CD4-positive, alpha-beta T cell treated with Interleukin-17A for 1 hour (primary cell): ENCODE measurements around the gene KIAA1671.
A peak's percentile ranks its signal among the peaks of the same experiment; 100 is the strongest.

Source experiments
- DNase-seq: peaks from one replicate; pipeline ENCODE4 v3.0.0-alpha.2; 2020

Gene KIAA1671

DNA sequence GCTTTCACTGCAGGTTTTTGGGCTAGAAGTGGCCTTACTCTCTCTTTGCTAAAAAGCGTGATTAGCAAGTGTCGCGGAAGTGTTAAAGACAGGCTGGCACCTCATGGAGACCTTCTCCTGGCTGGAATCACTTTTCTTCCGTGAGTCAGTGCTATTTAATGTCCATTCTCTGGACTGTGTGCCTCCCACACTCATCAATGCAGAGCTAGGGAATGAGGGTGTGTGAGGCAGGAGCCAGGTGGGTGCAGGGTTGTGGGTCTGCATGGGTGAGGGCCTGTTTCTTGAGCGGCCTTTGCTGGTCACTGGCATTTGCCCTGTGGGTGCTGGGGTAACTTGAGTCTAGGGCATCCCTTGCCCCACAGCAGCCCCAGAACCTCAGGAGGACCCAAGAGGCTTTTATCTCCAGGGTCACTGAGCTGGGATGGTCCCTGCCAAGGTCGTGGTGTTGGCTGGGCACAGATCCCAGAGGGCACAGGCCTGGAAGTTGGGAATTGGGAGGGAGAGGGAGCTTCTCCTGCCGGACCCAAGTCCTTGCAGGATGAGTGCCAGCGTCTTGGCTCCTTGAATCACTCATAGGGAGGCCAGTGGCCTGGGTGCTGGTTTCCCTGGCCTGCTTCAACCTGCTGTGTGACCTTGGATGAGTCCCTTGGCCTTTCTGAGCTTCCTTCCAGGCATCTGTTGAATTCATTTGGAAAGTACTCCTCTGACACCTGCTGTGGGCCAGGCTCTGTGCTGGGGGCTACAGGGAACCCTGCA is 30.0 kb downstream of the KIAA1671 start:
- DNase-seq = no peak

DNA sequence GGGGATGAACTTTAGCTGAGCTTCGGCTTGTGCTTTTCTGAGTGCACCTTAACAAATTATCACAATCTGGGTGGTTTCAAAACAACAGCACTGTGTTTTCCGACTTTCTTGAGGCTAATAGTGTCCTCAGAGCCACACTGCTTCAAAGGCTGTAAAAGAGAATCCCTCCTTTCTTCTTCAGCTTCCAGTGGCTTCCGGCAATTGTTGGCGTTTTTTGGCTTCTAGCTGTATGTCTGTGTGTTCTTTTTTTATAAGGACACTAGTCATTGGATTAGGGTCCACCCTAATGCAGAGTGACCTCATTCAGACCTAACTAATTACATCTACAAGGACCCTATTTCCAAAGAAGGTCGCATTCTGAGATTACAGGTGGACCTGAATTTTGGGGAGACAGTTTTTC is 30.6 kb downstream of the KIAA1671 start:
- DNase-seq = no peak

- DNase-seq = no peak
These were observed 31.6 kb downstream of the KIAA1671 start for GRCh38 chr22:24984122-24984521.

DNA sequence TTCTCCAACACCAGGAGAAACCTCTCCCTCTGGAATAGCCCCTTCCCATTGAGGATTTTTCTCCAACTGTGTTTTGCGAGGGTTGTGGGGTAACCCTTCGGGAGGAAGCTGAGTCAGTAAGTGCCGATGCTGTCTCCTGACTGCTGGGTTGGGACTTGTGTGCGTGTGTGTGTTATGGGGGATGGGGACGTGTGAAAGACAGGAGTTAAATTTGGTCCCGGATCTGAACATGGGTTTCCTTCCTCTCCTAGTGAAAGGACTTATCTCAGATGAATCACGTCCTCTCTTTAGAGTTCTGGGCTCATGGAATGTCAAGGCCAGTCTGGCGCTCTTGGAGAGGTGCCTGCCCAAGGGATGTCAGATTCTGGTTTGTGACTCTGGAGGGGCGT is 33.3 kb downstream of the KIAA1671 start:
- DNase-seq = no peak

- peak; percentile 22 for DNase-seq
These were observed 34.3 kb downstream of the KIAA1671 start for GRCh38 chr22:24986816-24987215.

GRCh38 chr22:24989135-24989534 is 36.6 kb downstream of the KIAA1671 start:
- no peak for DNase-seq

GRCh38 chr22:24989541-24989951 is 37.0 kb downstream of the KIAA1671 start:
- DNase-seq = no peak

DNA sequence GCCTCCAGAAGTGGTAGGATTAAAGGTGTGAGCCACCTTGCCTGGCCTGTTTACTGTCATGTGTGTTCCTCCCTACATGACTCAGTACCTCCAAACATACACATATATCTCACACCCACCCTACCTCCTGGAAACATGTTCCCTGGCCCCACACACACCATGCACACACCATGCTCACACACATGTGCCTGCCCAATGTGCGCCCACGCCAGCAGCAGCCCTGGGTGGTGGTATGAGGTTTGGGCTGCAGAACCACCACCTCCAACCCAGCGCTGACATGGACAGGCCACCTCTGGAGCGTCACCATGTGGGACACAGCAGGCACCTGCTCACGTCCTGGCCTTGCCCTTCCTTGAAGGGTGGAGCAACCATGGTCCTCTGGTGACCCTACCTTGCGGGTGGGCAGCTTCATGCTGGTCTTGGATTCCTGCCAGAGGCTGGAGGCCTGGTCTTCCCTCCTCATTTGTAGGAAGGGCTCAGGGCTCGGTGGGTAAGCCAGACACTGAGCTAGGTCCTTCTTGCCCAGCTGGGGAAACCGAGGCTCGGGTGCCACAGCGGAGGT is 37.9 kb downstream of the KIAA1671 start:
- DNase-seq = no peak

DNA sequence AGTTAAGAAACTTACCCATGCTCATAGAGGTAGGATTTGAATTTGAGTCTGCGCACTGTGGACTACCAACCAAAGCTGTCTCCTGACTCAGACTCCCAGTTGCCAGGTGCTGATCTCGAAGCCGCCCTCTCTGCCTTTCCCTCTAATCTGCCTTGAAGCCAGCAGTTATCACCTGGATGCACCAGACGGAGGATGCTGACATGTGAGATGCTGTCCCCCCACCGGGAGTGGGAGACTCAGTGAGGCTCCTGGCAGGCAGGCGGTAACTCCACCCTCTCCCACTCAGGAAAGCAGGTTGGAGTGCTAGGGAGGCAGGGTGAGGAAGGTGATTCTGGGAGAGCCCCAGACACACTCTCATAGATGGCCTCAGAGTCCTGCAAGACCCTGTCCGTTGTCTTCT is 40.4 kb downstream of the KIAA1671 start:
- no peak for DNase-seq

DNA sequence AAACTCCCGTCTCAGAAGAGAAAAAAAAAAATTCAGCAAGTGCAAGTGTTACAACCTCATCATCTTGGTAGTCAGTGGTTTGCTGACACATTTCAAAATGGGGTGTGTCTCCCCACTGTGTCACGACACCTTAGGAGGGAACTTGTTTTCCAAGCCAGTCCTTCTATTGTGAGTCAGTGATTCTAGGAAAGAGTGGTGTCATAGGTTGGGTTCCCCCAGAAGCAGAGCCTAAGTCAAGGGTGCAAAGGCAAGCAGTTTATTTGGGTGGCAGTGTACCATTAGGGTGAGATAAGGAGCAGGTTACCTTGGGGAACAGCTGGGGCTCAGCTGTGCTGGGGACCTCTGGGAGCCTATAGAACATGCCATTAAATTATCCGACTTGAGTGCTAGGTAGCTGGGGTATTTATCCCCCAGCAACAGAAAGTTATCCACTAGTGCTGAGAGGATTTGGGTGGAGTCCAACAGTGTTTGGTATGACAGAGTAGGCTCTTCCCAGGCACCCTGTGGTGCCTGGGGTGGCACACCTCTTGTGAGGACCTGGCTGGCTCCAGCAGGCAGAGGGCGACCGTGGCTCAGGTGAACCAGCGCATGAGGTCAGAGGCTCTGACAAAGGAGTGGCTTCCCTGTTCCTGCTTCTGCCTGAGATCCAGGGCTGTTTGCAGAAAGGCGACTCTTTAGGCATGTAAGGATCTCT is 41.7 kb downstream of the KIAA1671 start:
- DNase-seq = no peak

DNA sequence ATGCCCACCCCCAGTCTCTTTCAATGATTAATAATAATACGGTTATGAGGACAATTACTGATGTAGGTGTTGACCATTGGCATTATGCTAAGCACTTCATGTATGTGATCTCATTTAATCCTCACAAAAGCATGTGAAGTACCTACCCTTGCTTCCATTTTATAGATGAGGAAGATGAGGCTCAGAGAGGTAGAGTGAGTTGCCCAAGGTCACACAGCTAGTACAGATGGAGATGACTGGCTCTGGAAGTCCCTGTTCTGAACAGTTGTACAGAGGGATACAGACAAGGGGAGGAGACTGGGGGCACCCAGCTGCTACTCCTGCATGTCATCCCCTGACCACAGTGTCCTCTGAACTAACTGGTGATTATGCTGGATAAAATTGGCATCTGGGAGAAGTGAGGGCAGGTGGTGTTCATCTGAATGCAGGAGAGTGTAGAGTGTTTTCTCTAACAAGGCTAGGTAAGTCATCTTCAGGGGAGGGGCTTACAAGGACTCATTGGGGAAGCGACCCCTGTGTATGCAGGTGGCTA is 43.2 kb downstream of the KIAA1671 start:
- DNase-seq = no peak

DNA sequence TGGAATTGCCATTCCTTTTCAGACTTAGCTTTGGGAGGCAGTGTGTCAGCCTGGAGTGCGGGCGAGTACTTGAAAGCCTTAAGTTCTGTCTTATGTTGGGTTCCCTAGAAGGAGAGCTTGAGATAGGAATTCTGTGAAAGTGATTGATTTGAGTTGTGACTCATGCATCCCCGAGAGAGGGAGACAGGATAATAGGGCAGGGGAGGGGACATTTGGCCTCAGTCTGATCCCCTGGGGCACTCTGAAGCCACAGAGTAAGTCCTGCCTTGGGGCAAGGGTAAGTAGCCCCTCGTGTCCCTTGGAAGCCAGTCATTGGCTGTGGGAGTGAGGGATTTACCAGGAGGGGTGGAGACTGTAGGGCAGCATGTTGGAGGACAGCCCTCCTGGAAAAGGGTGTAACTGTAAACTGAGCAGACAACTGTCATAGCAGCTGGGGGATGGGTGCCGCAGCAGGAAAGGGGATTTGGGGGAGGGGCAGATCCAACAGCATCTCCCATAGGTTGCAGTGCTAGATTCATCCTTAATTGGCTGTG is 44.0 kb downstream of the KIAA1671 start:
- DNase-seq = no peak

GRCh38 chr22:24997023-24997422 is 44.5 kb downstream of the KIAA1671 start:
- no peak for DNase-seq

DNA sequence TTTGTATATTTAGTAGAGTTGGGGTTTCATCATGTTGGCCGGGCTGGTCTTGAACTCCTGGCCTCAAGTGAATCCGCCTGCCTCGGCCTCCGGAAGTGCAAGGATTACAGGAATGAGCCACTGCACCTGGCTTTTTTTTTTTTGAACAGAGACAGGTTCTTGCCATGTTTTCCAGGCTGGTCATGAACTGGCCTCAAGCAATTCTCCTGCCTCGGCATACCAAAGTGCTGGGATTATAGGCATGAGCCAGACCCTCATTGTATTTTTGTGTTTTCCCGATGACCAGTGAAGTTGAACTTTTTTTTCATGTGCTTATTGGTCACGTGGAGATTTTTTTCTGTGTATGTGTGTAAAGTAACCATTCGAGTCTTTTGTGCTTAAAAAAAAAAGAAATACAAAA is 48.2 kb downstream of the KIAA1671 start:
- DNase-seq = no peak

DNA sequence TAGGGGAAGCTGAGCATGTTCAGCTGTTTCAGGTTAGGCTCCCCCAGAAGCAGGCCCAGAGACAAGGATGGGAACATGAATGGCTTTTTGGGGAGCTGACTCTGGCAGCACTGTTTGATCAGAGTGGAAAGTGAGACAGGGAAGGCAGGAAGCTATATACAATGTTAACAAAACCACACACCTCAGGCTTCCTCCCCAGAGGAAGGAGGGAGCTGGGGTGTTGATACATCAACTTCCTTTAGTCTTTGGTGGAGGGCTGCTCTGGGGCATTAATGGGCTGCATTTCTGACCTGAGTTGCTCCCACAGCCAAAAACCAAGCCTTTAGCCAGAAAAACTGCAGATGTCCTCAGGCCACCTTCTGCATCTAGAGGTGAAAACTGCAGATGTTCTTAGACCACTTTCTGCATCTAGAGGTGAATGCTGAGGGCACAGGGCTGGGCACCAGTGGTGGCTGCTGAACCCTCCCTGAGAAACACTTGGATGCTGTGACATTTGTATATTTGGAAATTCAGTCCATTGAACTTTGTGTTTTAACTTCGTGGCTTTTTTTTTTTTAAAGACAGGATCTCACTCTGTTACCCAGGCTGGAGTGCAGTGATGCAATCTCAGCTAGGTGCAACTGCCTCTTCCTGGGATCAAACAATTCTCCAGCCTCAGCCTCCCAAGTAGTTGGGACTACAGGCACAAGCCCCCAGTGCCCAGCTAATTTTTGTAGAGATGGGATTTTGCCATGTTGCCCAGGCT is 49.9 kb downstream of the KIAA1671 start:
- no peak for DNase-seq

- DNase-seq = no peak
These were observed 53.8 kb downstream of the KIAA1671 start for GRCh38 chr22:25006354-25006753.

GRCh38 chr22:25007444-25008106 is 55.1 kb downstream of the KIAA1671 start:
- DNase-seq = peak; percentile 7

GRCh38 chr22:25008666-25009065 is 56.1 kb downstream of the KIAA1671 start:
- DNase-seq = no peak

DNA sequence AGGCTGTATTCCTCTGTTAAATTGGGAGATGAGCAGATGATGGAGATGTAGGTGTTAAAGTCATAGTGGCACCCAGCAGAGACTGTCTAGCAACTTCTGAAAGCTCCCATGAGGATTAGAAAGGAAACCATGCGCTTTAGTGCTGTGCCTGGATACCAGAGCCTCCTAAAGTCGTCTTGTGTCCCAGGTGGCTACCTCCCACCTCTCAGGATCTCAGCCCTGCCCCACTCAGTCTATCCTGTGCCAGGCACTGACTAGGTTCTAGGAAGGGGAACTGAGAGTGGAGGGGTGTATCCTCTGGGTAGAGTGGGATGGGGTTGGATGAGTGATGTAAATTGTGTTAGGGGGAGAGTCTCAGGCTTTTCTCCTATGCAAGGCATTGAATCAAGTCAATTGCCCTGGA is 60.2 kb downstream of the KIAA1671 start:
- no peak for DNase-seq

DNA sequence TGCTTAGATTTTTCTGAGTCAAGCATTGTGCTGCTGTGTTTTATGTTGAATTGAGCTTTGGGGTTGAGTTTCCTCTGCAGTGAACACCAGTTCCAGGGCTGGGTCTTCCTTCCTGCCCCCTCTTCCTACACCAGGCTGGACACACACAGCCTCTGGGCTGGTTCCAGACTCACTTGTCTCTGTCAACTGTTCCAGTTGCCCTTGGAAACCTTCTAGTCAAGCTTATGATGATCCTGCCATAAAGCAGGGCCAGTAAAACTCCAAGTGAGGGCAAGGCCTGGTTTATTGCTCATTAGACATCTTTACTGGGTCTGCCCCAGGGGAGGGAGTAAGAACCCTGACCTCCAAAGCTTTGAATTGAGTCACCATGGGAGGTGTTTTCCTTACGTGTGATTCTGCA is 61.1 kb downstream of the KIAA1671 start:
- no peak for DNase-seq

GRCh38 chr22:25014896-25015755 is 62.6 kb downstream of the KIAA1671 start:
- no peak for DNase-seq
